HepG2 (cell line): ENCODE measurements around the gene TNIP1. TPM values are rescaled to one million over a fixed set of nuclear protein-coding genes. Genes with fewer than 3 reads are reported as not detected.

Experiments used
- ATAC-seq: fragments of 200-7000 bp; cut with Tn5 transposase; 3 replicates; pipeline ENCODE4 v1.9.1; 2020; ENCODE audit warnings: mild to moderate bottlenecking, moderate library complexity
- BruUV-seq: library from RNA; stranded (reverse); fragments of 400-500 nt; replicated peaks from 2 replicates; lab custom pipeline; 2021; lab: Mats Ljungman, UMichigan
- CTCF ChIA-PET: fragments of 300-600 bp; formaldehyde crosslinking; extraction: SDS; loops from one replicate; lab custom pipeline; 2021; ENCODE audit warnings: low total read pairs, inconsistent platforms, low intra/inter-chr PET ratio; lab: Yijun Ruan, JAX
- POLR2A ChIA-PET: fragments of 350-600 bp; sonication (Branson Sonifier 250); formaldehyde crosslinking; loops from one replicate; lab custom pipeline; 2020; ENCODE audit warnings: antibody characterized with exemption, inconsistent platforms; lab: Yijun Ruan, JAX
- DNase-seq: peaks from one replicate; pipeline ENCODE4 v3.0.0-alpha.2; 2015; ENCODE audit warnings: low spot score
- FAIRE-seq: peaks from 3 replicates; lab custom pipeline; 2011; peaks lifted over from hg19 to GRCh38; lab: Jason Lieb, UNC
- H2AFZ ChIP-seq: one replicate; pipeline ENCODE4 v1.6.1; 2011; ENCODE audit warnings: low read length, inconsistent platforms
- H3K27ac ChIP-seq: fragments of 300-600 bp; 3 replicates; pipeline ENCODE4 v1.8.0; 2011; ENCODE audit warnings: mixed run types, mild to moderate bottlenecking, mixed read lengths, low read length, inconsistent platforms; ENCODE audit not compliant: insufficient read depth; ENCODE audit errors: extremely low read length
- H3K27me3 ChIP-seq, 2 experiments: fragments of 200-600 bp in 1 of 2; 2 replicates in 1 of 2; 3 replicates in 1 of 2; pipeline versions ENCODE4 v1.6.0 to v1.8.0; 2011; ENCODE audit warnings: low read length in 2 of 2, mild to moderate bottlenecking in 2 of 2, moderate library complexity in 2 of 2, inconsistent platforms in 1 of 2; ENCODE audit not compliant: insufficient read depth in 2 of 2, control insufficient read depth in 1 of 2
- H3K36me3 ChIP-seq, 2 experiments: fragments of 200-600 bp in 1 of 2; replicated peaks in 1 of 2; 2 replicates in 1 of 2; 3 replicates in 1 of 2; pipeline versions ENCODE4 v1.5.1 to v1.8.0; 2011; ENCODE audit warnings: low read length in 2 of 2, inconsistent platforms in 1 of 2; ENCODE audit not compliant: insufficient read depth in 2 of 2, control insufficient read depth in 1 of 2
- H3K4me1 ChIP-seq: 2 replicates; pipeline ENCODE4 v1.5.1; 2012; ENCODE audit warnings: low read length, inconsistent platforms; ENCODE audit not compliant: insufficient read depth
- H3K4me2 ChIP-seq: 2 replicates; pipeline ENCODE4 v1.6.0; 2011; ENCODE audit warnings: low read depth, low read length, inconsistent platforms
- H3K4me3 ChIP-seq, 3 experiments: fragments of 200-600 bp in 1 of 3; sonication (generic), shearing (Covaris generic) in 1 of 3; replicated peaks in 1 of 3; 2 replicates each; pipeline ENCODE4 v1.5.1; 2011 to 2016; ENCODE audit warnings: low read length in 3 of 3, inconsistent platforms in 2 of 3, low read depth in 2 of 3, mild to moderate bottlenecking in 2 of 3, control low read depth in 1 of 3, mixed read lengths in 1 of 3; ENCODE audit not compliant: insufficient read depth in 1 of 3
- H3K79me2 ChIP-seq: one replicate; pipeline ENCODE4 v1.6.1; 2011; ENCODE audit warnings: low read length, inconsistent platforms; ENCODE audit not compliant: insufficient read depth
- H3K9ac ChIP-seq: 2 replicates; pipeline ENCODE4 v1.6.0; 2011; ENCODE audit warnings: mild to moderate bottlenecking, low read depth, low read length, inconsistent platforms; ENCODE audit not compliant: insufficient read depth
- H3K9me3 ChIP-seq: 2 replicates; pipeline ENCODE4 v1.5.1; 2012; ENCODE audit warnings: mild to moderate bottlenecking, low read length
- H4K20me1 ChIP-seq: 2 replicates; pipeline ENCODE4 v1.6.0; 2011; ENCODE audit warnings: inconsistent platforms, mild to moderate bottlenecking, low read length, moderate library complexity; ENCODE audit not compliant: insufficient read depth
- ARNTL ChIP-seq: sonication (generic); formaldehyde crosslinking; IDR thresholded peaks from 2 replicates; pipeline ENCODE4 v1.4.0; 2020; ENCODE audit warnings: mild to moderate bottlenecking, missing genetic modification reagents
- KDM3A ChIP-seq: IDR thresholded peaks from 2 replicates; pipeline ENCODE4 v1.6.1; 2018; ENCODE audit warnings: low read depth, missing compliant biosample characterization
- PHF21A ChIP-seq: sonication (generic); formaldehyde crosslinking; IDR thresholded peaks from 2 replicates; pipeline ENCODE4 v1.5.0; 2020; ENCODE audit warnings: mild to moderate bottlenecking, missing genetic modification reagents
- POLR2AphosphoS2 ChIP-seq: IDR thresholded peaks from 2 replicates; pipeline ENCODE4 v1.6.1; 2011; ENCODE audit warnings: low read depth, low read length, improper control_type of control experiment
- RXRB ChIP-seq: IDR thresholded peaks from 2 replicates; pipeline ENCODE4 v1.6.1; 2016; ENCODE audit warnings: borderline replicate concordance, missing genetic modification reagents, missing compliant biosample characterization
- SALL1 ChIP-seq: sonication (generic); formaldehyde crosslinking; IDR thresholded peaks from 2 replicates; pipeline ENCODE4 v1.8.0; 2022; ENCODE audit warnings: mild to moderate bottlenecking, missing genetic modification reagents
- TBL1XR1 ChIP-seq: fragments of 150-350 bp; IDR thresholded peaks from 2 replicates; pipeline ENCODE4 v1.6.1; 2014; ENCODE audit warnings: borderline replicate concordance, low read length; ENCODE audit not compliant: partially characterized antibody
- TP53 ChIP-seq: sonication (generic); formaldehyde crosslinking; conservative IDR thresholded peaks from 2 replicates; pipeline ENCODE4 v1.4.0; 2020; ENCODE audit warnings: missing genetic modification reagents
- ZBTB8A ChIP-seq: sonication (generic); formaldehyde crosslinking; IDR thresholded peaks from 2 replicates; pipeline ENCODE4 v1.4.0; 2020; ENCODE audit warnings: mild to moderate bottlenecking, low read depth, missing genetic modification reagents, borderline replicate concordance
- ZFYVE20 ChIP-seq: sonication (generic); formaldehyde crosslinking; IDR thresholded peaks from 2 replicates; pipeline ENCODE4 v1.8.0; 2023; ENCODE audit warnings: low read depth, mild to moderate bottlenecking, moderate library complexity, missing genetic modification reagents, borderline replicate concordance
- ZKSCAN8 ChIP-seq: IDR thresholded peaks from 2 replicates; pipeline ENCODE4 v1.6.1; 2016; ENCODE audit warnings: borderline replicate concordance, missing genetic modification reagents, missing compliant biosample characterization
- ZNF142 ChIP-seq: sonication (generic); formaldehyde crosslinking; IDR thresholded peaks from 2 replicates; pipeline ENCODE4 v1.4.0; 2020; ENCODE audit warnings: missing genetic modification reagents
- ZNF687 ChIP-seq: sonication (generic); formaldehyde crosslinking; IDR thresholded peaks from 2 replicates; pipeline ENCODE4 v1.5.1; 2020; ENCODE audit warnings: mild to moderate bottlenecking, missing genetic modification reagents, moderate library complexity
- WGBS: methylation state at CpG from one replicate; pipeline ENCODE4 v1.1.6; 2017; ENCODE audit warnings: low lambda C conversion rate; 5-methylcytosine and 5-hydroxymethylcytosine counted together
- in situ Hi-C: cut with HindIII; loops from 2 replicates; pipeline ENCODE4 v1.10.0; 2017; ENCODE audit warnings: low pct_unique_long_range_greater_than_20kb; ENCODE audit not compliant: extremely low pct_ligation_motif_present
- intact Hi-C: fragments of 100-400 bp; cut with micrococcal nuclease; formaldehyde crosslinking; loops from one replicate; pipeline ENCODE4 v1.10.0; 2022; ENCODE audit not compliant: unreplicated experiment
- polyA plus RNA-seq, 8 experiments: library from polyadenylated mRNA; depleted of rRNA in 3 of 8; stranded (reverse) in 7 of 8; unstranded in 1 of 8; fragments of >200 nt; fragmentation: Illumina TruSeq in 4 of 8; extraction: Trizol in 4 of 8; gene quantifications; 2 replicates each; pipeline versions ENCODE4 v1.2.1 to v1.2.3, GENCODE V29; 2011 to 2016; ENCODE audit warnings: low read depth in 4 of 8, missing spikeins in 1 of 8, mixed read lengths in 1 of 8; ENCODE audit not compliant: insufficient read depth in 1 of 8
- total RNA-seq, 5 experiments: library from RNA; depleted of rRNA; stranded (reverse); fragments of >200 nt; fragmentation: Illumina TruSeq; extraction: Trizol; gene quantifications; 2 replicates each; pipeline ENCODE4 v1.2.3, GENCODE V29; 2016; ENCODE audit warnings: low read depth in 1 of 5

TNIP1 gene
- total and polyA plus RNA-seq, 2 of the 13 experiments (the other 11 are each of a cell fraction or from before 2014, with no cell fraction given) = 26.2 to 45.9 TPM

DNA sequence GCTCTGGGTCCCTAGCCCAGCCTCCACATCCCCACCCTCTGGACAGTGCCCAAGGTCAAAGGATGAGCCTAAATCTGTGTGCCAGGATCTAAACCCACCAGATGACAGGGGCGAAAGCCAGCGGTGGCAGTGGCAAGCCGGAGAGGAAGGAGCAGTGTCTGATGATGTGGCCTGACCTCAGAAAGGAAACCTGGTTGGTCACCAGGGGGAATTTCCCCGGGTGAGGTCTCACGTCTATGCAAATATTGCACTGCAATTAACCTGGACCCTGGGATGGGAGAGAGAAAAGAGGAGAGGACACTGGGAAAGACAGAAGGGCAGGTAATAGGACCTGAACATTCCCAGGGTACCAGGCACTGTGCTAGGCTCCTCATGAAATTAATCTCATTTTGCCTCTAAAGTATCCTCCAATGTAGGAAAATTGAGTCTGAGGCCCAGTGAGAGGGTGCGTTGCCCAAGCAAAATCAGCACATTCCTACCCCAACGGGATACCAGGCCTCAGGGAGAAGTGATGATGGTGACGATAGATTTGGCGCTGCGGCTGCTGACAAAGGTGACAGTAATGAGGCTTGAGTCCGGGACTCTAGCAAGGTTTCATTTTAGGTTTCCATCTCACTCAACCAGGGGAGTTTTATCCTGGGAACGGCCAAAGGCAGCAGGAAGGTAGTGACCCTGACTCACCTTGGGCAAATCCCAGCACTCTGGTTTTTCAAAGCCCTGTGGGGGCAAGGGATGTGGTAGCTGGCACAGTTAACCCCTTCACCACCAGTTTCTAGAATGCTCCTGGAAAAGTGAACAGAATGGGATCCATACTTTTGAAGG lies 13.4 kb upstream of the TNIP1 start:
- Histone ChIP-seq H2AFZ (no peak overlapping the region), H3K4me3 (peak overlapping the region in 1 of 3 experiments; percentile 38; a peak in 2 of 6 replicates), H4K20me1 (no peaks in the 10 kb centered on the region), H3K4me1 (peaks cover 49% of the 10 kb centered on the region), H3K4me2 (peak overlapping the region; percentile 64), H3K27me3 (no peaks in the 10 kb centered on the region; a peak in 1 of 5 replicates), H3K9me3 (no peaks in the 10 kb centered on the region), H3K27ac (peak overlapping the region; percentile 14), H3K79me2 (no peaks in the 10 kb centered on the region), H3K9ac (0 out of 2 replicates have a peak overlapping the region, but pooled peaks have one; percentile 11), H3K36me3 (no peaks in the 10 kb centered on the region)
- BruUV-seq = no TSS peak
- intact Hi-C loops (no loop called here), in situ Hi-C loops (no loop called here)
- ATAC-seq (peak; percentile 36), FAIRE-seq (no peak), DNase-seq (no peak)
- POLR2A ChIA-PET = interaction anchor here (1.9 kb wide), 1 partner anchor 13 kb away, joined by 7 read pairs; the partner anchor contains the start of gene TNIP1
- WGBS = 28% methylated on average over 11 of the region's 12 CpGs
- CTCF ChIA-PET = no interaction called here
- TF ChIP-seq ZFYVE20 (CRISPR knock-in tag) (no peak), ARNTL (CRISPR knock-in tag) (no peak), ZKSCAN8 (CRISPR knock-in tag) (no peak), KDM3A (CRISPR knock-in tag) (no peak), ZNF687 (CRISPR knock-in tag) (peak; percentile 32; the same call in 1 of the 2 replicates), PHF21A (CRISPR knock-in tag) (no peak), SALL1 (CRISPR knock-in tag) (0 out of 2 replicates have a peak, but pooled peaks have one; percentile 9), POLR2AphosphoS2 (no peak), TBL1XR1 (no peak), RXRB (CRISPR knock-in tag) (no peak), ZNF142 (CRISPR knock-in tag) (no peak), ZBTB8A (CRISPR knock-in tag) (no peak), TP53 (CRISPR knock-in tag) (no peak)
